MCF 10A (cell line): ENCODE results near the gene KIF1B. TPM values are rescaled to one million over a fixed set of nuclear protein-coding genes. Genes with fewer than 3 reads are reported as not detected.

Experiments
- BruUV-seq: library from RNA; stranded (reverse); fragments of 400-500 nt; replicated peaks from 2 replicates; lab custom pipeline; 2021; lab: Mats Ljungman, UMichigan
- CTCF ChIA-PET: fragments of 300-600 bp; sonication (Branson Sonifier 250); formaldehyde crosslinking; extraction: SDS; loops from one replicate; lab custom pipeline; 2021; ENCODE audit warnings: antibody characterized with exemption, inconsistent platforms; lab: Yijun Ruan, JAX
- POLR2A ChIA-PET: fragments of 300-600, 350-650 bp; sonication (Branson Sonifier 250); formaldehyde crosslinking; extraction: SDS; loops from one replicate; lab custom pipeline; 2020; ENCODE audit warnings: antibody characterized with exemption, inconsistent platforms; lab: Yijun Ruan, JAX
- DNase-seq: peaks from one replicate; pipeline ENCODE4 v3.0.0-alpha.2; 2018; ENCODE audit not compliant: unreplicated experiment
- H3K27ac Mint-ChIP-seq: one replicate; pipeline ENCODE4 v1.8.0; 2022; ENCODE audit warnings: mild to moderate bottlenecking, low read depth, mixed read lengths; ENCODE audit not compliant: unreplicated experiment
- H3K27me3 Mint-ChIP-seq: one replicate; pipeline ENCODE4 v1.8.0; 2022; ENCODE audit warnings: mixed read lengths; ENCODE audit not compliant: insufficient read depth, unreplicated experiment
- H3K36me3 Mint-ChIP-seq: one replicate; pipeline ENCODE4 v1.8.0; 2022; ENCODE audit warnings: mild to moderate bottlenecking, moderate library complexity, mixed read lengths; ENCODE audit not compliant: insufficient read depth, unreplicated experiment
- H3K4me1 Mint-ChIP-seq: one replicate; pipeline ENCODE4 v1.8.0; 2022; ENCODE audit warnings: mixed read lengths; ENCODE audit not compliant: insufficient read depth, unreplicated experiment
- H3K4me3 Mint-ChIP-seq: one replicate; pipeline ENCODE4 v1.8.0; 2022; ENCODE audit warnings: mild to moderate bottlenecking, moderate library complexity, mixed read lengths; ENCODE audit not compliant: unreplicated experiment
- H3K9me3 Mint-ChIP-seq: one replicate; pipeline ENCODE4 v1.8.0; 2022; ENCODE audit warnings: mixed read lengths; ENCODE audit not compliant: unreplicated experiment
- intact Hi-C: fragments of 100-400 bp; cut with micrococcal nuclease; formaldehyde crosslinking; loops from 2 replicates; pipeline ENCODE4 v1.14.1; 2022
- total RNA-seq: library from RNA; stranded (reverse); gene quantifications from 2 replicates; pipeline ENCODE4 v1.2.3, GENCODE V29; 2022
- TF ChIP-seq, protein P1 (sequence below): fragments of 200-600 bp; IDR thresholded peaks from one replicate; pipeline ENCODE4 v1.8.0; 2022; ENCODE audit warnings: antibody characterized with exemption, mild to moderate bottlenecking; ENCODE audit not compliant: unreplicated experiment

KIF1B gene
- total RNA-seq, 1 experiment from 2014 or later, result 35.9 TPM

GRCh38 chr1:10212476-10212875, 2.1 kb downstream of the KIF1B start:
- POLR2A ChIA-PET, result interaction anchor here (0.8 to 2.0 kb wide), 15 partner anchors 9 to 269 kb away, joined by 3 to 9 read pairs (median 5); partner anchors contain the start of genes LZIC, NMNAT1, PGD and UBE4B
- no peaks in the 10 kb centered on the region for H3K9me3 Mint-ChIP-seq
- TF ChIP-seq, protein P1, sequence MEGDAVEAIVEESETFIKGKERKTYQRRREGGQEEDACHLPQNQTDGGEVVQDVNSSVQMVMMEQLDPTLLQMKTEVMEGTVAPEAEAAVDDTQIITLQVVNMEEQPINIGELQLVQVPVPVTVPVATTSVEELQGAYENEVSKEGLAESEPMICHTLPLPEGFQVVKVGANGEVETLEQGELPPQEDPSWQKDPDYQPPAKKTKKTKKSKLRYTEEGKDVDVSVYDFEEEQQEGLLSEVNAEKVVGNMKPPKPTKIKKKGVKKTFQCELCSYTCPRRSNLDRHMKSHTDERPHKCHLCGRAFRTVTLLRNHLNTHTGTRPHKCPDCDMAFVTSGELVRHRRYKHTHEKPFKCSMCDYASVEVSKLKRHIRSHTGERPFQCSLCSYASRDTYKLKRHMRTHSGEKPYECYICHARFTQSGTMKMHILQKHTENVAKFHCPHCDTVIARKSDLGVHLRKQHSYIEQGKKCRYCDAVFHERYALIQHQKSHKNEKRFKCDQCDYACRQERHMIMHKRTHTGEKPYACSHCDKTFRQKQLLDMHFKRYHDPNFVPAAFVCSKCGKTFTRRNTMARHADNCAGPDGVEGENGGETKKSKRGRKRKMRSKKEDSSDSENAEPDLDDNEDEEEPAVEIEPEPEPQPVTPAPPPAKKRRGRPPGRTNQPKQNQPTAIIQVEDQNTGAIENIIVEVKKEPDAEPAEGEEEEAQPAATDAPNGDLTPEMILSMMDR, result no peak
- intact Hi-C loops, result no loop called here
- H3K4me1 Mint-ChIP-seq, result peaks cover 30% of the 10 kb centered on the region
- H3K36me3 Mint-ChIP-seq, result peaks cover 7% of the 10 kb centered on the region
- no peaks in the 10 kb centered on the region for H3K27me3 Mint-ChIP-seq
- DNase-seq, result no peak
- CTCF ChIA-PET, result no interaction called here
- H3K4me3 Mint-ChIP-seq, result peak overlapping the region; percentile 98
- peak overlapping the region; percentile 81 for H3K27ac Mint-ChIP-seq
- BruUV-seq, result no TSS peak

DNA sequence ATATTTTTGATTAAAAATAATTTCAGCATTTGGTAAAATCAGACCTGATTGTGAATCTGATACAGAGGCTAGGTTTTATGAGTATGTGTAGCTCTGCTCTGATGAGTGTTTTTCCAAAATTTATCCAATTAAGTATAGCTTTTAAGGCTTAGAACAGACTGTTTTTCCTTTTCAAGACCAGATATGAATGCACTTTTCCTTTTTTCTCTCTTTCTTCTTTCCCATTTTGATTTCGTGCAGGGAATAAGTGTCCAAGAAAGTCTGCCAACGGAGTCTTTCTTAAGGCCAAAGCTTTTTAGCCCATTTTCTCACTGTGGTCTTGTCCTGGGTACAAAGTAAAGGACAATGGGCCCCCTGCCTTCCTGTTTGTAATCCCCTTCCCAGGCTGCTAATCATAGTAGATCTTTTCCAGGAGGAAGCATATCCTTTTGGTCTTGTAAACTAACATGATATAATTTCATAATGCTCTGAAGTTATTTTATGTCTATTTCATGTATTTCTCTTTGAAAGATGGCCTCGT, 2.9 kb downstream of the KIF1B start:
- H3K36me3 Mint-ChIP-seq, result peaks cover 10% of the 10 kb centered on the region
- DNase-seq, result no peak
- intact Hi-C loops, result no loop called here
- no peak overlapping the region for H3K4me3 Mint-ChIP-seq
- no peaks in the 10 kb centered on the region for H3K27me3 Mint-ChIP-seq
- no peaks in the 10 kb centered on the region for H3K9me3 Mint-ChIP-seq
- BruUV-seq, result no TSS peak
- TF ChIP-seq, protein P1, result no peak
- peaks cover 38% of the 10 kb centered on the region for H3K4me1 Mint-ChIP-seq
- POLR2A ChIA-PET, result interaction anchor here (0.7 to 2.0 kb wide), 4 partner anchors 18 to 292 kb away, joined by 3 to 6 read pairs (median 4); partner anchors contain the start of gene PGD
- CTCF ChIA-PET, result no interaction called here
- H3K27ac Mint-ChIP-seq, result no peak overlapping the region

DNA sequence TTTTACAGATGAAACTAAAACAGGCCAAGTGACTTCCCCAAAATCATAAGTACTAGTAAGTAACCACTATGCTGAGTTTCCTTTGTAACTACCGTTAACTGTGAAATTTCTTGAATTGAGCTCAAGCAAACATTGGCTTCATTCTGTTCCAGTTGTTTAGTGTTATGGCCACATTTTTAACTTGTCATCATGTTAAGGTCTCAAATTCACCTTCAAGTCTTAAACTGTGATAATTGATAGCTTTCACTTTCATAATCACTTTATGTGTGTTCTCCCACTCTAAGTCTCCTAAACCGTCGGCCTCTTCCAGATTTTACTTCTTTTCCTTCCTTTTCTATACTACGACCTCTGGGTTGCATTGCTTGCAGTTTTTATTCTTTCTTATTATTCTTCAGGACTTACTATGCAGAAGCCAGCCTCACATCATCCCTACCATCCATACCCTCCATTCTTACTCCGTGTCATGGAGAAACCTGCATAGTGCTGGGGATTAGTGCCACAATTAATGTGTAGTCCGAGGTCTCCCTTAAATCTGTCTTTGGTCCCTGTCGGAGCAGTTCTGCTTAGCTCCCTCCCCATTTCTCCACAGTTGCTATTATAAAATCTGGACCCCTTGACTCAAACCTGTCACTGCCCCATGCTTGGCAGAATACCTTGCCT, 5.8 kb downstream of the KIF1B start:
- H3K27me3 Mint-ChIP-seq, result no peaks in the 10 kb centered on the region
- peaks cover 40% of the 10 kb centered on the region for H3K4me1 Mint-ChIP-seq
- TF ChIP-seq, protein P1, result no peak
- peaks cover 19% of the 10 kb centered on the region for H3K36me3 Mint-ChIP-seq
- H3K4me3 Mint-ChIP-seq, result no peak overlapping the region
- no TSS peak for BruUV-seq
- peak overlapping the region; percentile 47 for H3K27ac Mint-ChIP-seq
- no peaks in the 10 kb centered on the region for H3K9me3 Mint-ChIP-seq
- intact Hi-C loops, result no loop called here
- CTCF ChIA-PET, result interaction anchor here (0.7 kb wide), 1 partner anchor 265 kb away, joined by 4 read pairs; no protein-coding TSS in a partner anchor
- DNase-seq, result no peak
- POLR2A ChIA-PET, result interaction anchor here (1.0 to 1.1 kb wide), 2 partner anchors 12 kb away, joined by 3 to 4 read pairs; no protein-coding TSS in a partner anchor

DNA sequence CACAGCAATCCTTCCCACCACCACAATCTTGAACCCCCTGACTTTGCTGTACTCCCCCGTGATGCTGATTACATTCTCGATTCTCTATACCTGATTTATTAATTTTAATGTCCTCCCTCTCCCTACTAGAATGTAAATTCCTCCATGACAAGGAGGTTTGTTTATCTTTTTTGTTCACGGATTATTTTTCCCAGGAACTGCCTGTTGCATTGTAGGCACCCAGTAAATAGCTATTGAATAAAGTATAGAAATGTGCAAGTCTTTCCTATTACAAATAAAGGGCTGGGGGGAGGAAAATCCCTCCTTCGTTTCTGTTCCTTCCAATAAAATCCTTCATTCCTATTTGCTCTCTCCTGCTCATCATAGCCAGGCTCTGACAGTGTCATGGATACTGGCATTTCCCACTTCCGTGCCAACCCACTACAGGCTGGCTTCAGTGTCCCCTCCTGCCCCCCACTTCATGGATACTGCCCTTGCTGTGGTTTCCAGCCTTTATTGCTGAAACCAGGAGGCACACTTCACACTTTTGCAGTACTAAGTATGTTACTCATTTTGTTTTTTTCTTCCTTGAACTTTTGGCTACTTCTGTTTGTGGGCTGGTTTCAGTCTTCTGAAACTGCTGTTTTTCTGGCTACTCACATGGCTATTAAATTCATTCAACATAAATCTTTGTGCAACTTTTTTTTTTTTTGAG, 7.5 kb downstream of the KIF1B start:
- TF ChIP-seq, protein P1, result no peak
- ChIA-PET POLR2A (interaction anchor here (1.1 to 1.2 kb wide), 2 partner anchors 8 to 17 kb away, joined by 3 to 9 read pairs; partner anchors contain the start of gene KIF1B), CTCF (no interaction called here)
- no TSS peak for BruUV-seq
- Mint-ChIP-seq H3K4me3 (no peak overlapping the region), H3K27me3 (no peaks in the 10 kb centered on the region), H3K9me3 (no peaks in the 10 kb centered on the region), H3K4me1 (peaks cover 36% of the 10 kb centered on the region), H3K27ac (no peak overlapping the region), H3K36me3 (peaks cover 21% of the 10 kb centered on the region)
- intact Hi-C loops, result no loop called here
- no peak for DNase-seq
